Measurements from ENCODE around the gene SH3TC2. TPM values are rescaled to one million over a fixed set of nuclear protein-coding genes. Genes with fewer than 3 reads are reported as not detected.
"Not testable (repeated sequence)": the region's sequence is repeated elsewhere in the genome, so short reads cannot be mapped to it uniquely, and the experiment has no call there.

Gene SH3TC2
- under 1 TPM; 0.23 to 0.95 (median 0.81) TPM for polyA plus RNA-seq (ENCODE audit: insufficient read length in 3 of 3)
- long read RNA-seq, donor 1, result 0 reads
- long read RNA-seq, donor 2, result 0 reads
- long read RNA-seq, donor 3, result 0 reads
- long read RNA-seq, donor 4, result 0 reads
- long read RNA-seq, donor 5, result 0 reads
- long read RNA-seq, donor 6, result 0 reads
- long read RNA-seq, donor 7, result 0 reads
- long read RNA-seq, donor 8, result 0 reads
- long read RNA-seq, donor 9, result 0 reads
- long read RNA-seq, donor 10, result 0 reads
- long read RNA-seq, donor 11, result 0 reads
- long read RNA-seq, donor 12, result 0 reads
- long read RNA-seq, donor 13, result 0 reads
- long read RNA-seq, donor 14, result 0 reads
- long read RNA-seq, donor 15, result 0 reads
- long read RNA-seq, donor 16, result 0 reads

- no peak for DNase-seq (ENCODE audit: extremely low read depth in 1 of 11, low read depth in 9 of 11, low spot score in 4 of 11)
Measured at GRCh38 chr5:149063017-149063687, at the start of gene SH3TC2. SH3TC2 (minus strand) TSS chr5:149063062; CDS start chr5:149063022, 40 bp downstream.

GRCh38 chr5:149110406-149110805 lies 47.5 kb upstream of the SH3TC2 start:
- no peak for DNase-seq (ENCODE audit: extremely low read depth in 1 of 11, low read depth in 9 of 11, low spot score in 4 of 11)

DNA sequence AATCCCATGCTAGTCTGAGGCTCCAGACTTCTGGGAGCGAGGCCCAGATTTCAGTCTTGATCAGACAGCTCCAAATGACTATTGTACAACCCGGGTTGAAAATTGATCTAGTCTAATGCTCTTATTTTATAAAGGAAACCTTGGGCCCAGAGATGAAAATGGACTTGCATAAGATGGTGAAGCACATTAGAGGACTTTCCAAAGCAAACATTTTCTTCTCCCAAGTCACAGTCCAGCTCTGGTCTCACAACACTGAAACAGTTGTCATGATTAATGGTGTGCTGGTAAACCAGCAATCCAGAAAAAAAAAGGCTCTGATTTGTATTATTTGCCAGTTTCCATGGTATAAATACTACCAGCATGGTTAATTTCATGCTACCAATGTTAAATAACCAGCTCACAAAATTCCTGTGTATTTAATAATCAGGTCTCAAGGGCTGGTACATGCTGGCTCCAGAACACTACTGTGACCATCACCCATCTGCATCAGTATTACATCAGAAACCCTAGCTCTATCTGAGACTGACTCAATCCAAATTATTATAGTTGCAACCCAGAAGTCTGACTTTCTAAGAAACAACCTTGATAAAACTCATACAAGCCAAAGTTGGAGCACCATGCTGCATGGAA lies 45.9 kb upstream of the SH3TC2 start:
- DNase-seq (ENCODE audit: extremely low read depth in 1 of 11, low read depth in 9 of 11, low spot score in 4 of 11), result no peak

GRCh38 chr5:149100331-149100730 lies 37.5 kb upstream of the SH3TC2 start:
- DNase-seq (ENCODE audit: extremely low read depth in 1 of 11, low read depth in 9 of 11, low spot score in 4 of 11), result no peak

DNA sequence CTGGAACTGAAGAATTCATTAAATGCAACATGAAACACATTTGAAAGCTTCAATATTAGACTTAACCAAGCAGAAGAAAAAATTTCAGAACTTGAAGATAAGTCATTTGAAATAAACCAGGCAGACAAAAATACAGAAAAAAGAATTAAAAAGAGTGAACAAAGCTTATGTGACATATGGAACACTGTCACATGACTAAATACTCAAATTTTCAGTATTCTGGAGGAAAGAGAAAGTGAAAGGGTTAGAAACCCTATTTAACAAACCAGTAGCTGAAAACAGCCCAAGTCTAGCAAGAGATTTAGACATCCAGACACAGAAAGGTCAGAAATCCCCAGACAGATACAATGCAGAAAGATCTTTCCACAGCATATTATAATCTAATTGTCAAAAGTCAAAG lies 37.1 kb upstream of the SH3TC2 start:
- no peak for DNase-seq (ENCODE audit: extremely low read depth in 1 of 11, low read depth in 9 of 11, low spot score in 4 of 11)

DNA sequence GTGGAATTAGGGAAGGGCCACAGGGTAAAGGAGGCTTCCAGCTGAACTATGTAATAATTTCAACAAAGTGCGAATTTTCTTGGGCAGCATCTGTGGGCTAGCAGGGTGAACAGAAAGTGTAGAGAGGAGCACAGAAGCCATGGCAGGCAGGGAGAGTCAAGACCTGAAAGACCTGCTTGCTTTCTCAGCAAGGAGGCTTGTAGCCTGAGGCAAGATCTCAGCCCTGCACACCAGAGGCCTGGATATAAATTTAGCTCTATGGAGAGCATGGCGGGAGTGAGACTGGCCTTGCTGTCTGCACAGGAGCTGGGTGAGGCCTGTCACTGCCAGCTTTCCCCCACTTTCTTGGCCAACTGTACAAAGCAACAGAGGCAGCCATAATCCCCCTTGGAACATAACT lies 32.1 kb upstream of the SH3TC2 start:
- DNase-seq (ENCODE audit: extremely low read depth in 1 of 11, low read depth in 9 of 11, low spot score in 4 of 11), result no peak

DNA sequence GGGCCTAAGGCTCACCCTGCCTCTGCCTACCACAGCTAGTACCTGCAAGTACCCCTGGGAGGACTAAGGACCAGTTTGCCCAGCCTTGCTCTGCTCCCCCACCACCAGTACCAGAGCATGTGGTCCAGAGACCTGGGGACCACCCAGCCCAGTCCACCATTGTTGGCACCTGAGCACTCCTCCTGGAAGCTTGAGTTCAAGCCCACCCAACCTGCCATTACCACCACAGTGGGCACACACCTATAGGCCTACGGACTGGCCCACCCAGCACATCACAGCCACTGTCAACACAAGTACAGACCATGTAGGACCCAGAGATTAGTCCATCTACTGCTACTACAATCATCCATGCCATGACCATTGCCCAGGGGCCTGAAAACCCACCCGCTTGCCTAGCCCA lies 30.8 kb upstream of the SH3TC2 start:
- DNase-seq (ENCODE audit: extremely low read depth in 1 of 11, low read depth in 9 of 11, low spot score in 4 of 11), result no peak

- DNase-seq (ENCODE audit: extremely low read depth in 1 of 11, low read depth in 9 of 11, low spot score in 4 of 11), result no peak
Measured at GRCh38 chr5:149089796-149090195, 26.9 kb upstream of the SH3TC2 start.

DNA sequence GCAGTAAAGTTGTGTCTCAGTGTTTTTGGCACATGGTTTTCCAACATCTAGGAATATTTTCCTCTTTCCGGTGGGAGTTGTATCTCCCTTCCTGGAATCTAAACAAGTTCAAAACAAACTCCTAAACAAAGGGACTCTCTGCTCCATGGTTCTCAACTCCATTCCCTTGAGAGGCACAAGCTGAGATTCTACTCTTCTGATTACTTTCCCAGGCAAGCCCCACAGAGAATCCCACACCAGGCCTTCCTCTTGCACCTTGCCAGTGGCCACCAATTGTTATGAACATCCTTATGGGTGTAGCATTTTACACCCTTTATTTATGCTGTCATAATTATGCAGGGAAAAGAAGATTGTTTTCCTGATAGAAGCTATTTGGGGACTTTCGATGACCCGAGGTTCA lies 25.8 kb upstream of the SH3TC2 start:
- DNase-seq (ENCODE audit: extremely low read depth in 1 of 11, low read depth in 9 of 11, low spot score in 4 of 11), result no peak

GRCh38 chr5:149083846-149084245 lies 21.0 kb upstream of the SH3TC2 start:
- DNase-seq (ENCODE audit: extremely low read depth in 1 of 11, low read depth in 9 of 11, low spot score in 4 of 11), result no peak

GRCh38 chr5:149082271-149082670 lies 19.4 kb upstream of the SH3TC2 start:
- no peak for DNase-seq (ENCODE audit: extremely low read depth in 1 of 11, low read depth in 9 of 11, low spot score in 4 of 11)

- no peak for DNase-seq (ENCODE audit: extremely low read depth in 1 of 11, low read depth in 9 of 11, low spot score in 4 of 11)
Measured at GRCh38 chr5:149080294-149080693, 17.4 kb upstream of the SH3TC2 start.

DNA sequence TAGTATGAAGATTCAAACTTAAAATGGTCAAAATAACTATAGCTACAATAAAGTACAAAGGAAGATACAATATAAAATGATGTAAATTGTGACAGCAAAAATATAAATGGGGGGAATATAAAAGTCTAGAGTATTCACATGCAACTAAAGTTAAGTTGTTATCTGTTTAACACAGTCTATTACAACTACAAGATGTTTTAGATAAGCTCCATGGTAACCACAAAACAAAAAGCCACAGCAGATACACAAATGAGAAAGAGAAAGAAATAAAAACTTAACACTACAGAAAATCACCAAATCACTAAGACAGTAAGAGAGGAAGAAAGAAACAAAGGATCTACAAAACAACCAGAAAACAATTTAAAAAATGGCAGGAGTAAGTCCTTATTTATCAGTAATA lies 17.0 kb upstream of the SH3TC2 start:
- no peak for DNase-seq (ENCODE audit: extremely low read depth in 1 of 11, low read depth in 9 of 11, low spot score in 4 of 11)

DNA sequence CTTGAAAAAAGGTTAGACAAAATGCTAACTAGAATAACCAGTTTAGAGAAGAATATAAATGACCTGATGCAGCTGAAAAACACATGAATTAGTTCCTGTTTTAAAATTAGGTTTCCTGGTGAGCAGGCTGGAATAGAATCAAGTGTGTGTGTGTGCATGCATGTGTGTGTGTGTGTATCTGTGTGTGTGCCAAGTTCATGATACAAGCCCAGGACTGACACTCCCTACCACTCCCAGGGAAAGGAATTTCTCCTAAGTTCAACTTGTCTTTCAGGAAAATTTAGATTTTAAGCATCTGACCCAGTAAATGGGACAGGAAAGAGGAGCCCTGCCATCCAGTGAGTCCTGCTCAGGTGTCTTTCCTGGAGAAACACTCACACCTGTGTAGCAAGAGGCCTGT lies 11.2 kb upstream of the SH3TC2 start:
- not testable (repeated sequence) for DNase-seq (ENCODE audit: extremely low read depth in 1 of 11, low read depth in 9 of 11, low spot score in 4 of 11)

DNA sequence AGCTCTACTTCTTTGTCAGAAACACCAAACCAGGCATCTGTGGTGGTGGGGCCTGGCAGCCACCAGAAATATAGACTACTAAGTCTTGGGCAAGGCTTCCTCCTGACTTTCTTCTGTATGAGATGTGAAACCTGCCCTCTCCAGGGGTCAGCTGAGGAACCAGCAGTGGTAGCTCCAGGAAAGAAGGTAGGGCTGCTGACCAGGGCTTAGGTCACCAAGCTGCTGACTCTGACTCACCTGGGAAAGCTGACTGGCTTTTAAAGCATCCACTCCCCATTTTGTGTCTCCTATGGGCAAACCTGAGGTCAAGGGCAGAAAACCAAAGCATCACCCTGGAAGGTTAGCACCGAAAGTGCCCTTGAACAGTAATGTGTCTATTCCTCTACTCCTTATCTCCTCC lies 10.4 kb upstream of the SH3TC2 start:
- DNase-seq (ENCODE audit: extremely low read depth in 1 of 11, low read depth in 9 of 11, low spot score in 4 of 11), result no peak

DNA sequence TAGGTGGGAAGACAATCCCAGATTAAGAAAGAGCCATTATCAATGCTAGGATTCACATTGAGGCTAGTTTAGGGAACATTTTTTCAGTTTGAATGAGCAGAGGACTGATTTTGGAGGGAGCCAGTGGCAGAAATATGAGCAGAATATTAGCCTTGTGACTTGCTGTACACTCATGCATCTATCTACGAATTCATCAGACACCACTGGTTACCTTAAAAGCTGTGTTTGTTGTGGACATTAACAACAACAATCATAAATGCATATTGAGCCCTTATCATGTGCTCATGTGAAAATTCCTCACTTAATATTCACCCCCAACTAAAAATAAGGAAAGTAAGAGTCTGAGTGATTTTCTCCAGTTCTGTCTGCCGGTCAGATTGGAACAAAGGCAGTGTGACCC lies 9.9 kb upstream of the SH3TC2 start:
- DNase-seq (ENCODE audit: extremely low read depth in 1 of 11, low read depth in 9 of 11, low spot score in 4 of 11), result no peak

GRCh38 chr5:149072376-149072775 lies 9.5 kb upstream of the SH3TC2 start:
- no peak for DNase-seq (ENCODE audit: extremely low read depth in 1 of 11, low read depth in 9 of 11, low spot score in 4 of 11)

DNA sequence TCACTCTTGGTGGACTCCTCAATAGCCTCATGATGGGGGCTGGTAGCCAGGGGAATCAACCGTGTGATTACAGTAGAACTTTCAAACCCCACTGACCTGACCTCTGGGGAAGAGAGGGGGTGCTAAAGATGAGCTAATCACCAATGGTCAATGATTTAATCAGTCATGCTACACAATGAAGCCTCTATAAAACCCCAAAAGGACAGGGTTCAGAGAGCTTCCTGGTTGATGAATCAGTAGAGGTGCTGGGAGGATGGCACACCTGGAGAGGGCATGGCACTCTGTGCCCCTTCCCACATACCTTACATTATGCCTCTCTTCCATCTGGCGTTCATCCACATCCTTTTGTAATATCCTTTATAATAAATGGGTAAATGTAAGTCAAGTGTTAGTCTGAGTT lies 8.9 kb upstream of the SH3TC2 start:
- no peak for DNase-seq (ENCODE audit: extremely low read depth in 1 of 11, low read depth in 9 of 11, low spot score in 4 of 11)

DNA sequence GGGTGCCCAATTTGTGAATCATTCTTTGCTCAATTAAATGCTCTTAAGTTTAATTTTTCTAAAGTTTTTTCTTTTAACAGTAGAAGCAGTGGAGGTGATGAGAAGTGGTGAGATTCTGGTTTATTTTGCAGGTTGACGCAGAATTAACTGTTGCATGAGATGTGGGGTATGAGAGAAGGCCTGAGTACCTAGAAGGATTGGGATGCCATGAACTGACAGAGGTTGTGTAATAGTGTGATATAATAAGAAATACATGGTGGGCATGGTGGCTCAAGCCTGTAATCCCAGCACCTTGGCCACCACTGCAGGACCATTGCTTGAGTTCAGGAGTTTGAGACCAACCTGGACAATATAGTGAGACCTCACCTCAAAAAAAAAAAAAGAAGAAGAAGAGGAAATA lies 8.4 kb upstream of the SH3TC2 start:
- DNase-seq (ENCODE audit: extremely low read depth in 1 of 11, low read depth in 9 of 11, low spot score in 4 of 11), result no peak

DNA sequence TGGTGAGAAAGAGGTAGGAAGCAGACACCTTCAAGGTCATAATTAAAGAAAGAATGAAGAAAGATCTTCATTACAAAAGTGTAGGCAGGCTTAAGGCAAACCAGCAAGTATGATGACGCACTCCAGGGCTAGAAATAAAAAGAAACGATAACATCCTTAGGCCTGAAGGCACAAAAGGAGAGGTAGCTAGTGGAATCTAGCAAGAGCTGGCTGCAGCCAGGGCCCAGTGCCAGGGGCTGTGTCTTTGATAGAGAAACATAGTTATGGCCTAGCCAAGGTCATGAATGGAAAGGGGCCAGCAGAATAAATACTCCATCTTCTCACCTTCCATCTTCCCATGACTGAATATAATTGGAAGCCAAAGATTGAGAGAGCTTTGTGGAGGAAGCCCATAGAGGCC lies 6.8 kb upstream of the SH3TC2 start:
- DNase-seq (ENCODE audit: extremely low read depth in 1 of 11, low read depth in 9 of 11, low spot score in 4 of 11), result no peak
